GM19463 (cell line): ENCODE data around the gene DKC1.
"Not testable (repeated sequence)": the region's sequence is repeated elsewhere in the genome, so short reads cannot be mapped to it uniquely, and the experiment has no call there.

Experiments
- ATAC-seq: cut with Tn5 transposase; IDR thresholded peaks from one replicate; pipeline ENCODE4 v1.9.1; 2021; ENCODE audit warnings: mild to moderate bottlenecking, moderate library complexity; ENCODE audit not compliant: unreplicated experiment

DKC1 gene

DNA sequence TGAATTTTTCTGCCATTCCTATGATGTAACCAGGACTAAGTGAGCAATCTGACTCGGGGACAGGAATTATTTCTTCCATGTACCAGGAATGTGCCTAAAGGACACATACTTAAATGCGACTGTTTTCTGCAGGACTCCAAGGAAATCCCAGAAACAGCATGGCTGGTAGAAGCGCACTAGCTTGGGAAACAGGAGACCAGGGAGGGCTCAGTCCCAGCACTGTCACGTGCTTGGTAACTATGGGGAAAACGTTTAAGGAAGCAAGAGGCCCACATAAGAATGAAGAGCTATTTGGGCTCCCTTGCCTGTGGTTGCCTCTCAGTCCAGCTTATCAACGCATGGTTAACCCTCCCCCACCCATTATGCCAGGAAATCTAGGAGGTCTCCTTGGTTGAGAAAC is 23.1 kb downstream of the DKC1 start:
- ATAC-seq = no peak

DNA sequence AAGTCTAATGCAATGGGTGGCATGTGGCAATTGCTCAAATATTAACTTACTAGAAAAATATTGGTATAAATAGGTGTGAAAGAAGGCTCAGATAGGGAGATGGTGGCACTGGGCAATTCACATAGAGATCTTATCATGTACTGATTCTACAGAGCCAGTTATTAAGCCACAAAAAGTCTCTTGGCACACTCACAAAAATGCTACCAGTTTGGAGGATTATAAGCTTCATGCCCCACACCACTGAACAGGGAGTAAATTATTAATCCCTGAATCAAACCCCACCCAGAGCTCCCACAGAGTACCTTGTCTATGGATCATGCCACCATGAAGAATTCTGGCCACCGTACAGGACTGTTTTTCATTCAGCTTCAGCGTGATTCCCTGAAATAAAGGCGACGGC is 28.8 kb downstream of the DKC1 start:
- ATAC-seq = no peak

DNA sequence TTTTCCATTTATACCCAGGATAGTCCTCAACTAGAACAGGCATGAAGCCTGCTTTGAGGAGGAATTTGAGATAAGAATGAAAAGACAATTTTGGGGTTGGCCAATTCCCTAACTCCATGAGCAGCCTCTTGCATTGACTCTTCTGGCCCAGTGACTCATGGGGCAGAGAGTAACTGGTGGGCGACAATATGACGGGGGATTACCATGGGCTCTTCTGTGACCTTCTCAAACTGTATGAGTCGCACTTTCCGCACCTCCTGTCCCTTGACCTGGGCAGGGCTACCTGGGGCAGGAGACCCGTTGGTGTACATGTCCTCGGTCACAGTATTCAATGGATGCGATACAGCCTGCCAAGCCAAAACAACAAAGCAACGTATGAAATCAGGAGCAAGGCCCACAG is 29.3 kb downstream of the DKC1 start:
- no peak for ATAC-seq

DNA sequence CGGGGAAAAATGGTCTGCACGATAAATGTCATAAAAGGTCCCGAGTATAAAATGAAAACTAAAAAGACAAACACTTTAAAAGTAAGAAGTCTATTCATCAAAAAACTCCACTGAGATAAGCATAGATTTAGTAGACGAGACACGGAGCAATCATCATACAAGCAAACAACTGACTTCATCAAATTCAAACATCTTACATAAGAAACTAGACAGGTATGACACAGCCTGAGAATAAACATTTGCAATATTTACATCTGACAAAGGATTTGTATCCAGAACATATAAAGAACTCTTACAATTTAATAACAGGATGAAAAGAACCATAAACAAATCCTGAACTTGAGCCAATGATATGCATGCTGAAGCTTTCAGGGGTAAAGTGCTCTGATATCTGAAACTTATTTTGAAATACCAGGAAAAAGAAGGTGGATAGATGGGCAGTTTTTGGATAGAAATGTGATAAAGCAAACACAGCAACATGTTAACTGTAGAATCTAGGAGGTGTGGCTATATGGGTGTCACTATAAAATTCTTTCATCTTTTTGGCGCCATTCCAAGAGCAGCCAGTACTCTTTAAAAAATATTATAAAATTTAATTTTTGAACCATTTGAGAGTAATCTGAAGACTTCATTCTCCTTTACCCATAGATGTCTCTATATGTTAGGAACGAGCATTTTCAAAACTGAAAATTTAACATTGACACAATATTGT is 30.6 kb downstream of the DKC1 start:
- no peak for ATAC-seq

DNA sequence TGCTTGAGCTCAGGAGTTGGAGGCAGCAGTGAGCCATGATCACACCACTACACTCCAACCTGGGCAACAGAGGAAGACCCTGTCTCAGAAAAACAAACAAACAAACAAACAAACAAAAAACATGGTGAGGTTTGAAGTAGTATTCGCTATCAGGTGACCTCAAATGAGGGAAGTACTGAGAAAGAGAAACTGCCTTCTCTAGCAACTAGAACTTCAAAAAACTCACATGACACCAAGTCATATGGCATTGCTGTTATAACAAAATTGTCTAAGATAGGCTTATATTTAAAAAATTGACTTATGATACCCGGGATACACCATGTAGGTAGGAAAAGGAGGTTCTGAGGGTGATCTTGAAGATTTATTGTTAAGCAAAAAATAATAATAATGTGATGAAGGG is 32.4 kb downstream of the DKC1 start:
- no peak for ATAC-seq

DNA sequence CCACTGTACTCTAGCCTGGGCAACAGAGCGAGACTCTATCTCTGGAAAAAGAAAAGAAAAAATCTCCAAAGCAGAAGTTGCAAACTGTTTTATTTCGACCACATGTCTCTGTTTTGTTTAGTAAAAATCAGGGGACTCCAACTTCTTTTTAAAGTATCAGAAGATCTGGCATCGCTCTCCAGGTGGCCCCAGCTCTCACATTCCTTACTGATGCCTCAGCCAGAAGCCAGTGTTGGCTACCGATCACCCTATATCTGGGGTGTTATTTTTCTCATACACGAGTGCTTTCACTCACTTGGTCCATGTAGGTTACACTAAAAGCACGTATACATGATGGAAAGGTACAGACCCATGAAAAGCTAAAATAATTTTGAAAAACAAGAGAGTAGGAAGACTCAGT is 34.3 kb downstream of the DKC1 start:
- ATAC-seq = no peak

DNA sequence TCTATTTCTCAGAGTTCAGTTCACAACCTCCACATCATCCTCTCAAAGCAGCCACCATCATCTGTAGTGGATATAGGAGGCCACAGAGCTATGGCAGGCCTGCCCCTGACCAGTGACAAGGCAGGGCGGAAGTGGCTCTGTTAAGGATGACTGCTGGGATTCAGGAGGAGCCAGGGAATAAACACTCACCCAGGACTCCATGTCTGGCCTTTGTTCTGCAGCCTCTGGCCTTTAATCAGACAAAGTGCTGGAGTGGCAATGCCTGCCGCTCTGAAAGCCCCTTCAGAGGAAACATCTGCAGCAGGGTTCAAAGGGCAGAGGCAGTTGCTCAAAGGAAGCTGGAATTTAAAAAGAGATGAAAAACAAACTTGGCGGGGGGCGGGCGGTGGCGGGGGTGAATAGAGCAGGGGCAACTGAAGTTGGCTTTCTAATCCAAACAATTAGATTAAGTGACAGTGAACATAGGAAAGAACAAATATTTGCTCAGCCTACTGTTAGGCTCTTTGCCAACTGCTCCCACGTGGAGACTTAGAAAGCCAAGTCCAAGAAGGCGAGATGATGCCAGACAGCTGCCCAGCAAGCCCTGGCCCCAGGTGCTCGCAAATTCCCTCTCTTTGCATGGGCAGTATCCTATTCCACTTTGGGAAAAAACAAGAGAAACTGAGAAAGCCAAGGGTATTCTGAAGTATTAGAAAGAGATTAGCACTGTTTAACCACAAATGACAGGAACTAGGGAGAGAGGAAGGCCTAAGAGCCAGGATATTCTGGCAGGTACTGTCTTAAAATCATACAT is 37.1 kb downstream of the DKC1 start:
- ATAC-seq = no peak

DNA sequence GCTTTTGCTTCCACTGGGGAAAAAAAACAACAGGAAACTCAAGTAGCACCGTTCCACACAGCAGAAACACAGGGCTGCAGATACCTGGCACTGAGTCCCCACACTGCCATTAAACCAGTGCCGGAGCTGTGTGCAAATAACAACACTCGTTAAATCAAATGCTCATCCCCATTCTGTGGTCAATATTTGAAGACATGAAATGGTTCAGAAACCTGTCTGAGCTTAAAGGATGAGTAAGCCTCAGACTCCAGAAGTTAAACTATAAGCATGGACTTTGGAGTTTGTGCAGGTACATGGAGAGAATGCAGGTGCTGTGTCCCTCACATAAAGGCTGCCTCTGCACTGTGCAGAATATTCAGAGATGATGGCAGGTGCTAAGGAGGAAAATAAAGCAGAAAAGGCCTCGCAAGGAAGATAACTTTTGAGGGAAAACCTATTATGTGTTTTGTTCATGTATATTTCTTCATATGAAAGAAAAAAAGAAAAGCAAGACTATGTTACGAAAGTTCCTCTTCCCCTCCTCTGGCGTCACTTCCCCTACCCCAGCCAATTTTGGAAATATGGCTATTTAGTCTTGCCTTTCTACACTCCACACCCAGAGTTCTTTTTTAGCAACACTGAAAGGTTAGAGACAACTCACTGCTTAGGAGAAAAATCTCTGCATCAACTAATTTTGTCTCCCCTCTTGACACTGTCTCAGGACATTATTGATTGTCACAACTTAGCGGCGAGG is 38.0 kb downstream of the DKC1 start:
- ATAC-seq = no peak

DNA sequence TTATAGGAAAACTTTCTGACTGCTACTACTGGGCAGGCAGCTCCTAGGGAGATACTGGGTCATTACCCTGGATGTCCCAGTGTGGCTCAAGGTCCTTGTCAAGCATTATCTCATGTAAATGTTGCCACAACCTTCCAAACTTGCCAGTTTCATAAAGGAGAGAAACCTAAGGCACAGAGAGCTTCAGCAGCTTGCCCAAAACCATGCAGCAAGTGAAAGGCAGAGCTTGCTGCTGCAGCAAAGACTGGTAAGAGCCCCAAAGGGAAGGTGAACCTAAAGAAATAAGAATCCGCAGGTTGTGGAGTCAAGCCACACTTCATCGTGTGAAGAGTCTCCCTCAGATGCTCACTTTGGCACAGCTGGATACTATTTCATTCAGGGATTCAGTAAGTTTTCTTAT is 40.3 kb downstream of the DKC1 start:
- no peak for ATAC-seq

DNA sequence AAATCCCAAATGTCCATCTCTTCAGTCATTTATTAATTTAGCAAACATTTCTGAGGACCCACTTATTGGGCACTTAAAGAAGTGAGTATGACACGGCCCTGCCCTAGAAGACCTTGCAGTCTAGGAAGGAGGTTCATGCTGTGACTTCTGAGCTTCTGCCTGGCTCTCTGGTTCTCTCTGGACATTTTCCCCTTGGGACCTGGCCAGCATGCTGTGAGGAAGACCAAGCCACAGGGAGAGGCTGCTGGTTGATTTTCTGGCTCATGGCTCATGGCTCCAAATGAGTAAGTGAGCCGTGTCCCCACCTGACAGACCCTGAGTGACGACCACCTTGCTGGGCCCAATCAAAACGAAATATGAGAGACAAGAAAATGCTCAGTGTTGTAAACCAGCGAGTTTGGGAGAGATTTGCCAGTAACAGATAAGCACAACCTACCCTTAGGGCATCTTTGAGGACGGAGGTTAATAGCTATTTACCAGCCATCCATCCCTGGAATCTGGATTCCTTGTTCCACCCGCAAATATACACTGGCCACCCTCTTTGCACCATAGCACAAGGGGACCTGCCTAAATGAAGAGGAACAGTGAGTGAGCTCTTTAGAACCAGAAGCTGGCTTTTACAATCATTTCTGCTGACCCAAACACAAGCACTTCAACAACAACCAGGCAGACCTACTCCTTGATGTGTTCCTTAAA is 41.7 kb downstream of the DKC1 start:
- no peak for ATAC-seq

DNA sequence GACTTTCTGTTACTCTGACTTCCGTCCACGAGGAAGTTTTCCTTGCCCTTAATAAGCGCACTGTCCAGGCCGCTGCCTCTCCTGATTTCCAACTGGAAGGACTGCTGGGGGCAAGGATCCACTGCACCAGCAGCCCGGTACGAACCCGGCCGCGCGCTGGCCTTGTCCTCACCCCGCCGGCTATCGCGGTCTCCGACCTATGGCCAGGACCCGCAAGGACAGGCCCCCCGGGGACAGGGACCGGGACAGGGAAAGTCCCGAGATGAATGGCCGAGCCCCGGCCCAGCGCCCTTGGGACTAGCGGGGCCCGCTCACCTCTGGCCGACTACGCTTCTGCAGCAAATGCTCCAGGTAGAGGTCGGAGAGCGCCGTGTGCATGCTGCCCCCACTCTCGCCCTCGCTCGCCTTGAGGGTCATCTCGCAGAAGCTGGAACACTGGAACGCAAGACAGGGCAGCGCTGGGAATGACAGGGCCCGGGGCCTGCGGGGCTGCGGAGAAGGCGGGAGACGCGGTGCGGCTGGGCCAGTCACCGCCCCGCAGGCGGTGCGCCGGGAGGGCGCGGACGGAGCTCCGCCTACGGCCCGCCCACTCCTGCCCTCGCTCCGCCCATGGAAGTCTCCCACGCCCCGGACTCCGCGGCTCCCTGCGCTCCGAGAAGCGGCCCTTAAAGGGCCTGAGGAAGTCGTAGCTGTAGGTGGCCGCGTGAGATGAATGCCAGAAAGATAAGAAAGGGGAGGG is 42.5 kb downstream of the DKC1 start, which contains the start of gene MPP1:
MPP1 (minus strand) TSS at position 529 of the 739 bp plus-strand sequence; CDS start at position 417, 112 bp downstream.
- ATAC-seq = peak; percentile 89

DNA sequence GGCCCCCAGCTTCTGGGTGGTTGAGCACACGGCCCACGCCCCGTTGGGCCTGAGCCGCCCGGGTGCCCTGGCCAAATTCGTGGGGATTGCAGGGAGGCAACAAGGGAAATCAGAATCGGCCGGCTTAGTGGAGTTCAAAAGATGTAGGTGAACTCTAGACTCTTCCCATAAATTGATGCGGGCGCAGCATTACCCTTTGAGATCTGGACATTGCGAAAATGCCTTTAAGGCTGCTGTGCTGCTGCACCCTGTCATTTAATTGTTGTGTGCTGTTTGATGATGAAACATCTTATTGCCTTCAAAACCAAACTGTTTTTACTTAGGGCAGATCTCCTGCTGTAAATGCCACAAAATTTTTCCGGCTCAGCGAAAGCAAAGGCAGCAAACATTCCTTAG is 43.0 kb downstream of the DKC1 start:
- no peak for ATAC-seq

DNA sequence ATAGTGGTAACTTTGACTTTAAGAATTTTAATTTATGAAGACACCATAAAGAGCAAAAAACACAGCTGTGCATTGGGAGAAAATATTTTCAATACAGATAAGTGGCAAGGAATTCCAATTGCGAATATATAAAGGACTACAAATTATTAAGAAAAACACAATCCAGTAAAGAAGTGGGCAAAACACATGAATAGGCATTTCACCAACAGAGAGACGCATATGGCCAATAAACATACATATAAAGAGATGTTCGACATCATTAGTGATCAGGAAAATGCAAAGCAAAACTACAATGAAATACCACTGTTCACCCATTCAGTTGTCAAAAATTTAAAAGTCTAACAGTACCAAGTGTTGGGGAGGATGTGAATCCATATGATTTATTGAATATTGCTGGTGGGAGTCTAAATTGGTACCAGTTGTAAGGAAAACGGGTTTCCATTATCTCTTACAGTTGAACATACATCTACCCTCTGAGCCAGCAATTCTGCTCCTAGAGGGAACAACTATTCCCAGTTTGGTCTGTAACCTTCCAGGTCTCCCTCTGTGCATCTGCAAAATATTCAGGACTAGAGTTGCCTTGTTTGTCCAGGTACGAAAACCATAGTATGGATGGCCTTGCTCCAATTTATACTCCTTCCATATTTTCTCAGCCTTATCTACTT is 44.3 kb downstream of the DKC1 start:
- ATAC-seq = no peak

DNA sequence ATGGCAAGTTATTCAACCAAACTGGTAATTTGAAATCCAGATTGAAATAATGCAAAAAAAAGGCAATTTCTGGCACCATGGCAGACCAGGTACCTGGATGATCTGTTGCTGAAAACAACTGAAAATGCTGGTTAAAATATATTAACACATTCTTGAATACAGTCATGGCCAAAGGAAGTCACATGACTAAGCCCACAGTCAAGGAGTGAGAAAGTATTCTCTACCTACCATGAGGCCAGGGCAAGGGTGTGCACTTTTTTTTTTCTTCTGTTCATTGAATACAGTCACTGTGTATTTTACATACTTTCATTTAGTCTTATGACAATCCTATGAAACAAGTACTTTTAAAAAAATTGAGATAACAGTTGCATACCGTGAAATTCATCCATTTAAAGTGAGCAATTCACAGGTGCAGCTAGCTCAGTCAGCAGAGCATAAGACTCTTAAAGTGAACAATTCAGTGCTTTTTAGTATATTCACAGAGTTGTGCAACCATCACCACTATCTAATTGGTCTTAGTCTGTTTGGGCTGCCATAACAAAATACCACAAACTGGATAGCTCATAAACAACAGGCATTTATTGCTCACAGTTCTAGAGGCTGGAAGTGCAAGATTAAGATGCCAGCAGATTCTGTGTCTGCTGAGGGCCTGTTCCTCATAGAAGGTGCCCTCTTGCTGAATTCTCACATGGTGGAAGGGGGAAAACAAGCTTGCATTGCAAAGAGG is 47.4 kb downstream of the DKC1 start:
- no peak for ATAC-seq

DNA sequence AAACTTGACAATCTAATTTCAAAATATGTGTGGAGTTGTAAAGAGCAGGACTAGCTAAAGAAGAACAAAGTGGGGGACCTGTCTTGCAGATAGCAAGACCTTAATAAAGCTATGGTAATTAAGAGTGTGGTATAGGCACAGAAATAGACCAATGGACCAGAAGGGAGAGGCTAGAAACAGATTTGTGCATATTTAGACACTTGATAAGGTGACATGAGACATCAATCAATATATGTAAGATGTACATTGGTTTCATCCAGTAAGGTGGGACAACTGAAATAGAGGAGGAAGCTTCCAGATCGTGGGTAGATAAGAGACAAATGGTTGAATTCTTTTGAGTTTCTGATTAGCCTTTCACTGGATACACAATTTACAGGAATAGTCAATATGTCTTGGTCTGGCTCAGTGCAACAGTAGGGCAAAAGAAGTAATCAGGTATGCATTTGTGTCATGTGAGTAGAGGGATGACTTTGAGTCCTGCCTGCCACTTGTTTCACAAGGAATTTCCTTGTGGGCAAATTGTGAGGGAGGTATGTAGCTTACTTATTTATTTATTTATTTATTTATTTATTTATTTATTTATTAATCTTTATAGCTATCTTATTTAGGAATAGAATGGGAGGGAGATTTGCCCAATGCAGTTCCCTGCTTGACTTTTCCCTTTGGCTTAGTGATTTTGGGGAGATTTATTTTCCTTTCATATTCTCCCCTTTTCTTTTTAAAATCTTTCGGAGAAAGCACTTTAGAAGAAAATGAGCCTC is 49.9 kb downstream of the DKC1 start:
- ATAC-seq = no peak

DNA sequence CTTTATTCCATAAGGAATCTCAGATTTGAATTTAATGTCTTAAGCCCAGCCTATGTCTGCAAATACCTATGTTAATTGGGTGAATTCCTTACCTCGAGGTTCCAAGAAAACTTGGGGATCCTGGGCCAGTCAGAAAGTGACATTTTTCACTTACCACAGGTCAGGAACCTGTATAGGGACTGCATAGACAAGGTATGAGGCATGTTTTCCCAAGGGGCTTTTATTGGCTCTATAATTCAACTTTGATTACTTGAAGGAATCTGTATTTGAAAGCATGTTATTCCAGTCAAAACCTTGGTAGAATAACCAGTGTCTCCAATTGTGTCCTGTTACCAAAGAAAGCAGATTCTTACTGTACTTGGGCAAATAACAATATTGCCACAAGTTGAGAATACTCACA is 51.1 kb downstream of the DKC1 start:
- no peak for ATAC-seq

DNA sequence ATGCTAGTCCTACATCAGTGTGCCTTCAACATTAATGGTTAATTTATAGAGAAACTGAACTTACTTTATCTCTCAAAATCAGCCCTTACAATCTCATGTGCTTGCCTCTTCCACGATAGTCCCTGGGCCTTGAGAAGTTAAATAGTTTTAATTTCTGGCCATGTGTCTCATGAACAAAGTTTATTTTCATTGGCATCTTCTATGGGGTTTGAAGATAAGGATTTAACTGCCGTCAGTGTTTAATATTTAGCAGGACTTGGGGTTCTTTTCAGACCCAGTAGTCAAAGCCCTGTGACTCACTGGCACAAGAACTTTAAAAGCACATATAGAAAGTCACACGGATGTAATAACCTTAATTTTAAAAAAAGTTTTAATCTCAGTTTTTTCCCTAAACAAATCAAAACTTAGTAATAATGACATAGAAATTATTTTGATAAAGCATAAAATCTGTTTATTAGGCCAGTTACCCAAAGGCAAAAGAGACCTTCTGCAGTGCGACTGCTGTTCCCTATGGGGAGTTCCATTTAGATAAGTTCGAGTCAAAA is 52.7 kb downstream of the DKC1 start:
- ATAC-seq = no peak

DNA sequence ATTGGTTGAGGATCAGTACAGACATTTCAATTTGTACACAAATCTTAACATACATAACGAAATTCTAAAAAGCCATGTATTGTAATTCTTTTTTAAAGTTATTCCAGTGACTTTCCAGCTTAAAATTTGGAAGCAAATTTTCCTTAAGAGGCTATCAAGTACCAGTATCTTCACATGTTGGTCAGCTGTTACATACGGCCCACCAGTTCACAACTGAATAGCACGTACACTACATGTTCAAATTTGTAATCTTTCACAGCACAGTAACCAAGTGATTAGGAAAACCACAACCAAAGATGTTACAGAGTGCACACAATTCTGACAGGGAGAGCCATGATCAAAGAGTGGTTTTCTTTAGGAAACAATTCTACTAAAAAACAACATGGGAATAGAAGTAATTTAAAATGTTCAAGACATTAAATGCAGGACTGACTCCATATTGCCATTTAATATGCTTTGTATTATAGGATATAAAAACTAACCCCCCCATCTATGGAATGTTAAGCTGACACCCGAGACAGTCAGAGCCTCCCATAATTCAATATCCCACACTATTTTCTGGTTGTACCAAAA is 53.7 kb downstream of the DKC1 start:
- not testable (repeated sequence) for ATAC-seq
